Epithelial cell of proximal tubule (primary cell): ENCODE data around the gene SLC9A9. TPM values are rescaled to one million over a fixed set of nuclear protein-coding genes. Genes with fewer than 3 reads are reported as not detected.
"Not testable (repeated sequence)": the region's sequence is repeated elsewhere in the genome, so short reads cannot be mapped to it uniquely, and the experiment has no call there.

Experiments
- DNase-seq: peaks from one replicate; pipeline ENCODE4 v3.0.0-alpha.2; 2011; ENCODE audit warnings: low read depth
- H3K4me3 ChIP-seq: 2 replicates; pipeline ENCODE4 v1.5.1; 2011; ENCODE audit warnings: low read depth, mild to moderate bottlenecking, low read length
- CTCF ChIP-seq: conservative IDR thresholded peaks from 2 replicates; pipeline ENCODE4 v1.5.1; 2012; ENCODE audit warnings: low read depth, mild to moderate bottlenecking, low read length
- total RNA-seq: library from RNA; depleted of rRNA; stranded (reverse); fragments of >200 nt; gene quantifications from 2 replicates; pipeline ENCODE4 v1.2.3, GENCODE V29; 2015

SLC9A9 gene
- total RNA-seq, 1 donor from 2014 or later: 0.17 TPM

- TF ChIP-seq CTCF: no peak
- DNase-seq: no peak
- H3K4me3 ChIP-seq: no peak overlapping the region
Measured at GRCh38 chr3:143806038-143806437, 42.2 kb downstream of the SLC9A9 start.

GRCh38 chr3:143805476-143805875 is 42.8 kb downstream of the SLC9A9 start:
- not testable (repeated sequence) for H3K4me3 ChIP-seq, DNase-seq

GRCh38 chr3:143801046-143801445 is 47.2 kb downstream of the SLC9A9 start:
- not testable (repeated sequence) for DNase-seq, H3K4me3 ChIP-seq

- not testable (repeated sequence) for H3K4me3 ChIP-seq, DNase-seq
Measured at GRCh38 chr3:143798151-143798550, 50.1 kb downstream of the SLC9A9 start.

GRCh38 chr3:143795874-143796273 is 52.4 kb downstream of the SLC9A9 start:
- DNase-seq: no peak
- peak; percentile 48 for TF ChIP-seq CTCF
- H3K4me3 ChIP-seq: no peak overlapping the region

GRCh38 chr3:143794793-143795462 is 53.3 kb downstream of the SLC9A9 start:
- no peak for DNase-seq
- TF ChIP-seq CTCF: no peak
- H3K4me3 ChIP-seq: no peak overlapping the region

GRCh38 chr3:143793971-143794370 is 54.3 kb downstream of the SLC9A9 start:
- no peak for DNase-seq
- no peak for TF ChIP-seq CTCF
- no peak overlapping the region for H3K4me3 ChIP-seq

- no peak overlapping the region for H3K4me3 ChIP-seq
- no peak for DNase-seq
- no peak for TF ChIP-seq CTCF
Measured at GRCh38 chr3:143791386-143791785, 56.9 kb downstream of the SLC9A9 start.
